ENCODE data around the gene DENND6B.

Gene DENND6B

DNA sequence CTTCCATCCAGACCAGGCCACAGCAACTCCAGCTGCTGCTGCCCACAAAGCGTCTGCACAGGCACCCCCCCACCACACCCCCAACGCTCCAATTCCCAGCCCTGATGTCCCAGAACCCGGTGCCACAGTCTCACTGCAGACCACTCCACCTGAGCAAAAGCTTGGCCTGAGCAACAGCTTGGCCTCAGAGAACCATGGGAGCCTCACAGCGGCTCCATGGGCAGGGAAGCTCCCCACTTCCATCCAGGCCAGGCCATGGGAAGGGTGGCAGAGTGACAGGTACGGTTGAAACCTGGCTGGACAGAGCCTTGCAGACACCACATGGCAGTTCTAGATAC lies 32.5 kb downstream of the DENND6B start:
- Histone ChIP-seq H3K4me1 (ENCODE audit: low read length) (no peaks in the 10 kb centered on the region), H3K9ac (ENCODE audit: low read length) (no peak overlapping the region), H3K27ac (ENCODE audit: low read length) (no peak overlapping the region), H4K20me1 (ENCODE audit: insufficient read depth, low read length) (no peaks in the 10 kb centered on the region), H3K27me3 (replicated peaks; ENCODE audit: insufficient read depth, low read length) (no peaks in the 10 kb centered on the region), H2AFZ (ENCODE audit: low read length) (no peak overlapping the region), H3K4me2 (ENCODE audit: low read depth, low read length) (no peak overlapping the region), H3K9me2 (replicated peaks; ENCODE audit: insufficient read depth, low read length) (no peaks in the 10 kb centered on the region), H3K36me3 (replicated peaks; ENCODE audit: insufficient read depth, low read length) (no peaks in the 10 kb centered on the region), H3K4me3 (ENCODE audit: low read length) (no peak overlapping the region), H3K9me3 (replicated peaks; ENCODE audit: insufficient read depth, low read length) (no peaks in the 10 kb centered on the region), H3F3A (ENCODE audit: insufficient read depth, low read length) (no peaks in the 10 kb centered on the region), H3K79me2 (ENCODE audit: low read length) (peaks cover 13% of the 10 kb centered on the region; the same call in 1 of the 2 replicates)
- no peak for DNase-seq
- TF ChIP-seq EZH2phosphoT487 (IDR thresholded peaks at IDR 0.05; ENCODE audit: low read length) (no peak), EZH2 (optimal IDR thresholded peaks at IDR 0.05; ENCODE audit: low read depth, low read length) (no peak)
- TF ChIP-seq, protein P1, sequence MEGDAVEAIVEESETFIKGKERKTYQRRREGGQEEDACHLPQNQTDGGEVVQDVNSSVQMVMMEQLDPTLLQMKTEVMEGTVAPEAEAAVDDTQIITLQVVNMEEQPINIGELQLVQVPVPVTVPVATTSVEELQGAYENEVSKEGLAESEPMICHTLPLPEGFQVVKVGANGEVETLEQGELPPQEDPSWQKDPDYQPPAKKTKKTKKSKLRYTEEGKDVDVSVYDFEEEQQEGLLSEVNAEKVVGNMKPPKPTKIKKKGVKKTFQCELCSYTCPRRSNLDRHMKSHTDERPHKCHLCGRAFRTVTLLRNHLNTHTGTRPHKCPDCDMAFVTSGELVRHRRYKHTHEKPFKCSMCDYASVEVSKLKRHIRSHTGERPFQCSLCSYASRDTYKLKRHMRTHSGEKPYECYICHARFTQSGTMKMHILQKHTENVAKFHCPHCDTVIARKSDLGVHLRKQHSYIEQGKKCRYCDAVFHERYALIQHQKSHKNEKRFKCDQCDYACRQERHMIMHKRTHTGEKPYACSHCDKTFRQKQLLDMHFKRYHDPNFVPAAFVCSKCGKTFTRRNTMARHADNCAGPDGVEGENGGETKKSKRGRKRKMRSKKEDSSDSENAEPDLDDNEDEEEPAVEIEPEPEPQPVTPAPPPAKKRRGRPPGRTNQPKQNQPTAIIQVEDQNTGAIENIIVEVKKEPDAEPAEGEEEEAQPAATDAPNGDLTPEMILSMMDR (IDR thresholded peaks at IDR 0.05; ENCODE audit: low read length) = no peak

- TF ChIP-seq EZH2 (optimal IDR thresholded peaks at IDR 0.05; ENCODE audit: low read depth, low read length) = no peak
- TF ChIP-seq, protein P1 (IDR thresholded peaks at IDR 0.05; ENCODE audit: low read length) = no peak
- no peak for TF ChIP-seq EZH2phosphoT487 (IDR thresholded peaks at IDR 0.05; ENCODE audit: low read length)
- Histone ChIP-seq H3K27me3 (replicated peaks; ENCODE audit: insufficient read depth, low read length) (no peaks in the 10 kb centered on the region), H3K9me2 (replicated peaks; ENCODE audit: insufficient read depth, low read length) (no peaks in the 10 kb centered on the region), H3K9me3 (replicated peaks; ENCODE audit: insufficient read depth, low read length) (no peaks in the 10 kb centered on the region), H3K36me3 (replicated peaks; ENCODE audit: insufficient read depth, low read length) (no peaks in the 10 kb centered on the region), H3K4me3 (ENCODE audit: low read length) (no peak overlapping the region), H3K4me1 (ENCODE audit: low read length) (no peaks in the 10 kb centered on the region), H3K79me2 (ENCODE audit: low read length) (peaks cover 13% of the 10 kb centered on the region; the same call in 1 of the 2 replicates), H3K4me2 (ENCODE audit: low read depth, low read length) (no peak overlapping the region), H3F3A (ENCODE audit: insufficient read depth, low read length) (no peaks in the 10 kb centered on the region), H4K20me1 (ENCODE audit: insufficient read depth, low read length) (no peaks in the 10 kb centered on the region), H3K9ac (ENCODE audit: low read length) (no peak overlapping the region), H2AFZ (ENCODE audit: low read length) (no peak overlapping the region), H3K27ac (ENCODE audit: low read length) (no peak overlapping the region)
- no peak for DNase-seq
Observed at GRCh38 chr22:50293441-50294318, 33.1 kb downstream of the DENND6B start.

DNA sequence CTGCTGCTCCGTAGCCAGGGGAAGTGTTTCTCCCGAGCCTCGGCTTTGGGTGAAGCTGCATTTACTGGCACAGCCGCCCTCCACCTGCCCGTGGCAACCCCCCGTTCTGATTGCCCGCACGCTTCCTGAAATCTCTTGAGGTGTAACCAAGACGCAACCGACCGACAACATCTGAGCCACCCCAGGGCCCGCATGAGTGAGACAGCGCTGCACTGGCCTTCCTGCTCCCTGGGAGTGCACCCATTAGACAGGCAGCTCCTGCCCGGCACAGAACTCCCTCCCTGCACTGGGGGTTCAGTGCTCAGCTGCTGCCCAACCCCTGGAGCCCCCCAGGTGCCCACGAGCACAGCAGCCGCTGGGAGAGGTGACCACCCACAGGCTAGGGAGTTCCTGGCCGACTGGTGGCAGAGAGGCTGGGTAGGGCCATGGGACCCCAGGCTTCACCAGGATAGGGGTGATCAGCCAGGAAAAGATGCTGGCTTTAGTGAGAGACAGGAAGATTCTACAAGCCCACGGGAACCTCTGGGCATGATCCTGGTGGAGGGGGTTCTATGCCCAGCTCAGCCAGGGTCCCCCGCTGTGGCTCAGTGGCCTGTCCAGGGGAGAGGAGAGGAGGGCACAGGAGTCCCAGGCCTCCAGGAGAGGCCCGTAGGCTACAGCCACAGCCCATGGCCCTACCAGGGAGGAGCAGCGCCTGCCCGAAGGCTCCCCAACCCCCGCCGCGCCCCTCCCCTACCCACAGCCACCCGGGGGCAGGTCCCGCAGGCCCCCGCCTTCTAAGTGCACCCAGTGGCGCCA lies 34.0 kb downstream of the DENND6B start:
- Histone ChIP-seq H3K27ac (ENCODE audit: low read length) (no peak overlapping the region), H3K4me2 (ENCODE audit: low read depth, low read length) (no peak overlapping the region), H3K4me3 (ENCODE audit: low read length) (no peak overlapping the region), H3K36me3 (replicated peaks; ENCODE audit: insufficient read depth, low read length) (no peaks in the 10 kb centered on the region), H3K4me1 (ENCODE audit: low read length) (no peaks in the 10 kb centered on the region), H4K20me1 (ENCODE audit: insufficient read depth, low read length) (no peaks in the 10 kb centered on the region), H3F3A (ENCODE audit: insufficient read depth, low read length) (no peaks in the 10 kb centered on the region), H3K9me3 (replicated peaks; ENCODE audit: insufficient read depth, low read length) (no peaks in the 10 kb centered on the region), H3K79me2 (ENCODE audit: low read length) (peaks cover 12% of the 10 kb centered on the region; the same call in 1 of the 2 replicates), H3K9ac (ENCODE audit: low read length) (no peak overlapping the region), H3K9me2 (replicated peaks; ENCODE audit: insufficient read depth, low read length) (no peaks in the 10 kb centered on the region), H3K27me3 (replicated peaks; ENCODE audit: insufficient read depth, low read length) (no peaks in the 10 kb centered on the region), H2AFZ (ENCODE audit: low read length) (no peak overlapping the region)
- TF ChIP-seq EZH2 (optimal IDR thresholded peaks at IDR 0.05; ENCODE audit: low read depth, low read length) (no peak), EZH2phosphoT487 (IDR thresholded peaks at IDR 0.05; ENCODE audit: low read length) (no peak)
- TF ChIP-seq, protein P1 (IDR thresholded peaks at IDR 0.05; ENCODE audit: low read length) = no peak
- no peak for DNase-seq

Measured in MM.1S (cell line).